Type B pancreatic cell (in vitro differentiated cells): ENCODE results near the gene SAP25. TPM values are rescaled to one million over a fixed set of nuclear protein-coding genes. Genes with fewer than 3 reads are reported as not detected.

Experiments
- DNase-seq: peaks from one replicate; pipeline ENCODE4 v3.0.0; 2021; ENCODE audit warnings: mixed read lengths; ENCODE audit not compliant: unreplicated experiment; ENCODE audit errors: extremely low spot score
- H3K27ac Mint-ChIP-seq: 2 replicates; pipeline ENCODE4 v1.8.0; 2021; ENCODE audit warnings: mild to moderate bottlenecking, mixed read lengths
- H3K27me3 Mint-ChIP-seq: 2 replicates; pipeline ENCODE4 v1.8.0; 2021; ENCODE audit warnings: mixed read lengths
- H3K36me3 Mint-ChIP-seq: 2 replicates; pipeline ENCODE4 v1.8.0; 2021; ENCODE audit warnings: mixed read lengths
- H3K4me1 Mint-ChIP-seq: one replicate; pipeline ENCODE4 v1.8.0; 2021; ENCODE audit warnings: mixed read lengths; ENCODE audit not compliant: unreplicated experiment
- H3K4me3 Mint-ChIP-seq: 2 replicates; pipeline ENCODE4 v1.8.0; 2021; ENCODE audit warnings: mild to moderate bottlenecking, mixed read lengths
- H3K9me3 Mint-ChIP-seq: 2 replicates; pipeline ENCODE4 v1.8.0; 2021; ENCODE audit warnings: mixed read lengths
- long read RNA-seq: library from polyadenylated mRNA; unstranded; transcript quantifications from one replicate; pipeline ENCODE4 v2.0.0, GENCODE V29; 2020
- total RNA-seq: library from RNA; stranded (reverse); gene quantifications from 2 replicates; pipeline ENCODE4 v1.2.1, GENCODE V29; 2021; ENCODE audit warnings: low replicate concordance
- TF ChIP-seq, protein P1 (sequence below): fragments of 200-600 bp; sonication (generic); conservative IDR thresholded peaks from 2 replicates; pipeline ENCODE4 v1.5.0; 2021; ENCODE audit warnings: antibody characterized with exemption, mild to moderate bottlenecking

SAP25 gene
- 3.1 and 5.6 TPM in 2 replicates for total RNA-seq
- long read RNA-seq = 0 reads

DNA sequence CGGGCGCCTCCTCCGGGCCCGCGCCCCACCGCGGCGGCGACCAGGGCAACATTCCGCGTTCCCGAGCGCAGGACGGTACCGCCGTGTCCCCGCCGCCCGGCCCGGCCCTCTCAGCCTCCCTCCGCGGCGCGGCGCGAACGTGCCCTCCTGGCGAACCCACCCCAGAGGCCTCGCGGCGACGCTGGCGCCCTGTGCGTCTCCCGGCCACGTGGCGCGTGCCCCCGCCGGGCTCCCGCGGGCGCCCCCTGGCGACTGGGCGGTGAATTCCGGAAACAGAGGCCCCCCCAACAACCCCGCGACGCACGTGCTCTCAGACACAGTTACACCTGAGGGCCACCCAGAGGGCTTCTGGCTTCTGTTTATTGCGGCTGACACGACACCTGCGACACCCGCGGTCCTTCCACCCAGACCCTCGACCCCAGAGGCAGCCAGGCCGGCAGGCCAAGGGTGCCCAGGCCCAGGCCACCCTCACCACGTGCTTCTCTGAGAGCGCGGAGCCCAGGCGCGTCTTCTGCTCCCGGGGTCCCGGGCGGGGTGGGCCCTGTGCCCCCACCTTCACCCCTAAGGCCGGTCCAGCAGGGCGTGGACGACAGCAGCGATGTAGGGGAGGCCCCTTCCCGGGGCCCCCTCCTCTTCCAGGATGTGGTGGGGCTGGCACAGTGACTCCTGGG, at the start of gene SAP25:
Gene SAP25, minus strand, starts transcription at position 210 of the 671 bp plus-strand sequence. Its CDS starts 158 bp downstream, at position 52.
- TF ChIP-seq, protein P1, sequence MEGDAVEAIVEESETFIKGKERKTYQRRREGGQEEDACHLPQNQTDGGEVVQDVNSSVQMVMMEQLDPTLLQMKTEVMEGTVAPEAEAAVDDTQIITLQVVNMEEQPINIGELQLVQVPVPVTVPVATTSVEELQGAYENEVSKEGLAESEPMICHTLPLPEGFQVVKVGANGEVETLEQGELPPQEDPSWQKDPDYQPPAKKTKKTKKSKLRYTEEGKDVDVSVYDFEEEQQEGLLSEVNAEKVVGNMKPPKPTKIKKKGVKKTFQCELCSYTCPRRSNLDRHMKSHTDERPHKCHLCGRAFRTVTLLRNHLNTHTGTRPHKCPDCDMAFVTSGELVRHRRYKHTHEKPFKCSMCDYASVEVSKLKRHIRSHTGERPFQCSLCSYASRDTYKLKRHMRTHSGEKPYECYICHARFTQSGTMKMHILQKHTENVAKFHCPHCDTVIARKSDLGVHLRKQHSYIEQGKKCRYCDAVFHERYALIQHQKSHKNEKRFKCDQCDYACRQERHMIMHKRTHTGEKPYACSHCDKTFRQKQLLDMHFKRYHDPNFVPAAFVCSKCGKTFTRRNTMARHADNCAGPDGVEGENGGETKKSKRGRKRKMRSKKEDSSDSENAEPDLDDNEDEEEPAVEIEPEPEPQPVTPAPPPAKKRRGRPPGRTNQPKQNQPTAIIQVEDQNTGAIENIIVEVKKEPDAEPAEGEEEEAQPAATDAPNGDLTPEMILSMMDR = no peak
- Mint-ChIP-seq H3K9me3 (no peaks in the 10 kb centered on the region), H3K27ac (no peak within 1 kb of the TSS), H3K4me1 (peaks cover 17% of the 10 kb centered on the region), H3K4me3 (no peak within 1 kb of the TSS), H3K36me3 (no peaks in the 10 kb centered on the region), H3K27me3 (peaks cover 4% of the 10 kb centered on the region)
- DNase-seq = peak; percentile 68

DNA sequence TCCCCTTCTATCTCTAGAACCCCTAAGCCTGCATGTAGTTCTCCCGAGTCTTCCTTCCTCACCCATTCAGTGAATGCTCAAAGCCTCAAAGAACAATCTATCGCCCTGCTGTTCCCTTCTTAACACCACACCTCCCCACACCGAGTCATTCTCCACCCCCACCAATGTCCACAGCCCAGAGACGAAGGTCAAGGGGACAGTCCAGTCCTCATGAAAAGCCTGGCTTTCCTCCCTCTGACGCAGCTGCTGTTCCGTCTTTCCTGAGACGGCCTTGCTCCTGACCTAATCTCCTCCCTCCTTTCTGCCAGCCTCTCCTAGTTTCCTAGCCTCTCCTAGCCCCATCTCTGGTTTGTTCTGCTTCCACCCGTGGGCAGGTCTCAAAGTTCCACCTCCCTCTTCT, 47.9 kb upstream of the SAP25 start:
- TF ChIP-seq, protein P1 = no peak
- H3K4me3 Mint-ChIP-seq = no peak overlapping the region
- H3K27me3 Mint-ChIP-seq = no peaks in the 10 kb centered on the region
- H3K9me3 Mint-ChIP-seq = no peaks in the 10 kb centered on the region
- peaks cover 9% of the 10 kb centered on the region for H3K4me1 Mint-ChIP-seq
- H3K36me3 Mint-ChIP-seq = peaks cover 9% of the 10 kb centered on the region
- DNase-seq = no peak
- H3K27ac Mint-ChIP-seq = no peak overlapping the region

DNA sequence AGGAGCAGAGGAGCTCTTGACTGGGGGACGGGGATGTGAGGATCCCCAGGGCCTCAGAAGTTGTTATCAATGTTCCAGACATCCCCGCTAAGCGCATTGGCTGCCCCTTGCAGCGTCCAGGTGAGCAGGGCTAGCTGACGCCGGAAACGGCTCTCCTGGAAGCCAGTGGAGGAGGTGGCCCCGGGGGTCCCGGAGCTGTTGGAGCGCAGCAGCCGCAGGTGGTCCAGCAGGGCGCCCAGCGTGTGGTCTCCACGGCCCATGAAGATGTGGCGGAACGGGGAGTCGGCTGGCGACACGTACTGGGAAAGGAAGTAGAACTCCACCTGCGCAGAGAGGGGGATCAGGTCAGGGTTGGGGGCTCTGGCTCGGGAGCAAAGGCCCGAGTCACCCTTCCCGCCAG, 47.1 kb upstream of the SAP25 start:
- DNase-seq = no peak
- Mint-ChIP-seq H3K27ac (no peak overlapping the region), H3K9me3 (no peaks in the 10 kb centered on the region), H3K4me3 (no peak overlapping the region), H3K4me1 (peaks cover 9% of the 10 kb centered on the region), H3K27me3 (no peaks in the 10 kb centered on the region), H3K36me3 (peaks cover 9% of the 10 kb centered on the region)
- TF ChIP-seq, protein P1 = no peak

DNA sequence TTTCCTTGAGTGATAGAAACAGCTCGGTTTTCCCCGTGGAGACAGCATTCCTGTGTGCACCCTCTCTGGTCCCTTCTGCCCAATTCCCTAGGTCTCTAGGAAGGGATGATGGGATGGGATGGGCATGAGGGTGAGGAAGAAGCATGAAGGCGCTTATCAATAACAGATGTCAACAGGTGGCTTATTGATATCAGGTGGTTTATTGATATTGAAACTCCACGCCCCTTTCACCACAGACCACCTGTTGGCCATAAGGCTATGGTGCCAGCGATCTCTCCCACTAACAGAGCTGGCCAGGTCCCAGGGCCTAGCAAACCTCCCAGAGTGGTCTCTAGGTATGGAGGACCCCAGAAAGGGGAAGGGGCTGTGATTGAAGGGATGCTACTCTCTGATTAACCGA, 46.5 kb upstream of the SAP25 start:
- Mint-ChIP-seq H3K4me1 (peaks cover 7% of the 10 kb centered on the region), H3K27me3 (no peaks in the 10 kb centered on the region), H3K36me3 (peaks cover 9% of the 10 kb centered on the region), H3K9me3 (no peaks in the 10 kb centered on the region), H3K4me3 (no peak overlapping the region), H3K27ac (no peak overlapping the region)
- TF ChIP-seq, protein P1 = no peak
- no peak for DNase-seq

DNA sequence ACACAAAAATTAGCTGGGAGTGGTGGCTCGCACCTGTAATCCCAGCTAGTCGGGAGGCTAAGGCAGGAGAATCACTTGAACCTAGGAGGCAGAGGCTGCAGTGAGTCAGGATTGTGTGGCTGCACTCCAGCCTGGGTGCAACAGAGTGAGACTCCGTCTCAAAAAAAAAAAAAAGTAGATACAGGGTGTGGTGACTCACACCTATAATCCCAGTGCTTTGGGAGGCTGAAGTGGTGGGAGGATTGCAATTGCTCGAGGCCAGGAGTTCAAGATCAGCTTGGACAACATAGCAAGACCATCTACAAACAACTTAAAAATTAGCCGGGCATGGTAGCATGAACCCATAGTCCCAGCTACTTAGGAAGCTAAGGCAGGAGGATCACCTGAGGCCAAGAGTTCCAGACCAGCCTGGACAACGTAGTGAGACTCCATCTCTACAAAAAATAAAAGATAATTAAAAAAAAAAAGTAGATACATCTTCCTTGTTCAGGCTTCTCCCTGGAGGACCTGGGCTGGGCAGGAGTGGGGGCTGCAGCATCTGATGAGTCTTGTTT, 40.7 kb upstream of the SAP25 start:
- peaks cover 4% of the 10 kb centered on the region for H3K36me3 Mint-ChIP-seq
- TF ChIP-seq, protein P1 = no peak
- no peak overlapping the region for H3K27ac Mint-ChIP-seq

More for the DNA sequence above, 40.7 kb upstream of the SAP25 start:
- no peaks in the 10 kb centered on the region for H3K9me3 Mint-ChIP-seq
- no peak for DNase-seq
- peaks cover 7% of the 10 kb centered on the region for H3K4me1 Mint-ChIP-seq
- no peak overlapping the region for H3K4me3 Mint-ChIP-seq
- H3K27me3 Mint-ChIP-seq = no peaks in the 10 kb centered on the region
